Esophagus (tissue), 2 donors: ENCODE measurements around the gene TP53AIP1. TPM values are rescaled to one million over a fixed set of nuclear protein-coding genes. Genes with fewer than 3 reads are reported as not detected.

Experiments
- H3K27ac ChIP-seq, 2 donors: one replicate each; pipeline ENCODE4 v1.5.1; 2013; ENCODE audit warnings: low read depth in 2 of 2, mild to moderate bottlenecking in 2 of 2, inconsistent platforms in 1 of 2, low read length in 1 of 2, moderate library complexity in 1 of 2
- H3K27me3 ChIP-seq, 2 donors: one replicate each; pipeline ENCODE4 v1.6.1; 2013; ENCODE audit warnings: low read length in 2 of 2, control low read depth in 1 of 2, mild to moderate bottlenecking in 1 of 2; ENCODE audit not compliant: insufficient read depth in 2 of 2, control insufficient read depth in 1 of 2
- H3K36me3 ChIP-seq, 2 donors: one replicate each; pipeline ENCODE4 v1.6.1; 2013; ENCODE audit warnings: low read length in 1 of 2; ENCODE audit not compliant: control insufficient read depth in 2 of 2, insufficient read depth in 2 of 2
- H3K4me1 ChIP-seq, 2 donors: one replicate each; pipeline ENCODE4 v1.6.1; 2013; ENCODE audit warnings: low read length in 1 of 2; ENCODE audit not compliant: control insufficient read depth in 2 of 2, insufficient read depth in 2 of 2
- H3K4me3 ChIP-seq, 2 donors: one replicate each; pipeline ENCODE4 v1.5.1; 2013; ENCODE audit warnings: low read length in 2 of 2, mild to moderate bottlenecking in 2 of 2, low read depth in 1 of 2, moderate library complexity in 1 of 2
- H3K9me3 ChIP-seq, 2 donors: one replicate each; pipeline ENCODE4 v1.6.1; 2013; ENCODE audit warnings: mild to moderate bottlenecking in 2 of 2, low read depth in 1 of 2, low read length in 1 of 2, moderate library complexity in 1 of 2; ENCODE audit not compliant: control insufficient read depth in 2 of 2, insufficient read depth in 1 of 2
- WGBS, 2 donors: extraction: QIAGEN DNeasy Blood & Tissue Kit; methylation state at CpG; one replicate each; pipeline ENCODE4 v1.1.7; 2013; 5-methylcytosine and 5-hydroxymethylcytosine counted together
- polyA plus RNA-seq, 2 donors: library from polyadenylated mRNA; stranded (reverse); fragments of 200-250 nt; gene quantifications; one replicate each; pipeline ENCODE4 v1.2.3, GENCODE V29; 2013
- donor health status: healthy with polysubstance abuse.
- donor health status: Bipolar disorder and iron deficiency.

Gene TP53AIP1
- polyA plus RNA-seq, 2 donors, result 32.8 to 39.4 TPM

DNA sequence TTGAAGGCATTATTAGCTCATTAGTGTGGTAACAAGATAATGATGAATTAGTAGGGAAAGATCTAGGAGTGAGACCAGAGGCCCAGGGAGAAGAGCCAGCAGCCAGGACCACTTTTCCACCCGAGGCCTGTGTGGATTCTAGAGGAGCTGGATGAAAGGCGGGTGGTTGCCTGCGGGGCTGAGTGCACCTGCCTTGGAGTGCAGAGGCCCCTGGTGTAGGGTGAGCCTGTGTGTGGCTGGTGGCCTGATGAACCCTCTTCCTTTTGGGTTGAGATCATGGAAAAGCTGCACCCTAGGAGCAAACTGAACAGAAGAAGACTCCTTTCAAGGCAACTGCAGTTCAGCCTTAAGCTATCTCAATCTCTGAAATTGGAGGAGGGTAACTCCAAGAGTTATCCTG is 5.9 kb upstream of the TP53AIP1 start:
- 55 to 66% methylated on average over 3 of the region's 3 CpGs for WGBS, 2 donors
- Histone ChIP-seq H3K9me3 (no peaks in the 10 kb centered on the region), H3K4me1 (peaks cover 0 to 3% of the 10 kb centered on the region in 2 donors), H3K27ac (no peak overlapping the region), H3K36me3 (no peaks in the 10 kb centered on the region), H3K27me3 (no peaks in the 10 kb centered on the region), H3K4me3 (no peak overlapping the region)

DNA sequence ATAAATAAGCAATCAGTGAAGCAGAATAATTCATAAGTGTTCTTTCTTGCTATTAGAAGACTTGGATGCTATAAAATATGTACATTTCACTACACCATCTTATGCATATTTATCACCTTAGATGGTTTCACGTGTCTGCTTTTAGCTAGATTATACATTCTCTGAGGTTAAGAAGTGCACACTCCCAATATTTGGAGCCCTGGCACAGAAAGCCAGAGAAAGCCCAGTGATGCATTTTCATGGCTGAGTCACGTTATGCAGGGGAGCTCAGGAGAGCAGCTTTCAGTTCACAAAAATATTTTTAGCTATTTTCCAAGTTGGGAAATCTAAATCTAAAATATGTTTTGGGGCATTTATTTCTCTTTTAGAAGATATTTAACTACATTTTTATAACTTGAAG is 5.1 kb upstream of the TP53AIP1 start:
- no peaks in the 10 kb centered on the region for H3K36me3 ChIP-seq
- no peak overlapping the region for H3K4me3 ChIP-seq
- WGBS, 2 donors, result 73 to 82% methylated on average over 2 of the region's 2 CpGs

DNA sequence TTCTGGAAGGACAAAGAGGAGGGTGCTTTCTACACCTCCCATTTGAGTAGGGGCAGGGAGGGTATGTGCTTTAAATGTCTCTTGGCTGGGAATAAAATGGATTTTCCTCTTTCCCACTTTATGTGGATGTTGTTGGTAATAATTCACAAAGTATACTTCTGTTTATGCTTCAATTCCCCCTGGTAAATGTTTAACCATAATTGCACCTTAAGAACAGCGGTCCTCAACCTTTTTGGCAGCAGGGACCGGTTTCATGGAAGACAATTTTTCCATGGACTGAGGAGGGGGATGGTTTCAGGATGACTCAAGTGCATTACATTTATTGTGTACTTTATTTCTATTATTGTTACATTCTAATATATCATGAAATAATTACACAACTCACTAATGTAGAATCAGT is 4.0 kb upstream of the TP53AIP1 start:
- H3K36me3 ChIP-seq, result no peaks in the 10 kb centered on the region
- 75 to 97% methylated on average over 2 of the region's 2 CpGs for WGBS, 2 donors

More for the DNA sequence above, 5.1 kb upstream of the TP53AIP1 start:
- no peaks in the 10 kb centered on the region for H3K9me3 ChIP-seq
- H3K27me3 ChIP-seq, result no peaks in the 10 kb centered on the region
- H3K4me1 ChIP-seq, result peaks cover 1 to 4% of the 10 kb centered on the region in 2 donors
- no peak overlapping the region for H3K27ac ChIP-seq

DNA sequence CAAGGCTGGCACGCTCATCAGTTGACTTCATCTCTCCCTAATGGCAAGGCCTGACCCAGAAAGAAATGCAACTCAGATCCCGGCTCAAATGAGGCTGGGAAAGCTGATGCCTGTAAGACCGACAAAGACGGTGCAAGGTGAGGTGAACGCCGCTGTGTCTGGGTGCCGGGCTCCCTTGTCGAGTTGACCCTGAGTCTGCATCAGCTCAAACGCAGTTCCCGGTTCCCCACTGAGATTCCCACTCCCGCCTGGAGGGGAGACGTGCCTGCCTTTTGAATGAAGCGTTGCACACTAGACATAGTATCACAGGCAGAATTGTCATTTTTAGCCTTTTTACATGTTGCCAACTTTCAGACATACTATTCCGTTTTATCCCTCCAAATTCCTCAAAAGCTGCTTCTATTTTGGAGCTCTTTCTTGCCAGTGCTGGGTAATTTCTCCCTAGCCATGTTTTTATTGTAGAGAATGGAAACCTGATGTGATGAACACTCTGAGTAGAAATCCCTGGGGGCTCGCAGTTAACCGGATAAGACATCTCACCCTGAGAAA is 831 bp upstream of the TP53AIP1 start:
- H3K27ac ChIP-seq, result peak overlapping the region; percentile 89 to 91
- no peaks in the 10 kb centered on the region for H3K36me3 ChIP-seq
- peaks cover 4 to 20% of the 10 kb centered on the region in 2 donors for H3K4me1 ChIP-seq
- no peak overlapping the region for H3K4me3 ChIP-seq
- H3K27me3 ChIP-seq, result no peaks in the 10 kb centered on the region
- no peaks in the 10 kb centered on the region for H3K9me3 ChIP-seq
- WGBS, 2 donors, result 60 to 63% methylated on average over 16 of the region's 16 CpGs

More for the DNA sequence above, 4.0 kb upstream of the TP53AIP1 start:
- Histone ChIP-seq H3K4me3 (no peak overlapping the region), H3K4me1 (peaks cover 4 to 6% of the 10 kb centered on the region in 2 donors), H3K9me3 (no peaks in the 10 kb centered on the region), H3K27ac (no peak overlapping the region), H3K27me3 (no peaks in the 10 kb centered on the region)

DNA sequence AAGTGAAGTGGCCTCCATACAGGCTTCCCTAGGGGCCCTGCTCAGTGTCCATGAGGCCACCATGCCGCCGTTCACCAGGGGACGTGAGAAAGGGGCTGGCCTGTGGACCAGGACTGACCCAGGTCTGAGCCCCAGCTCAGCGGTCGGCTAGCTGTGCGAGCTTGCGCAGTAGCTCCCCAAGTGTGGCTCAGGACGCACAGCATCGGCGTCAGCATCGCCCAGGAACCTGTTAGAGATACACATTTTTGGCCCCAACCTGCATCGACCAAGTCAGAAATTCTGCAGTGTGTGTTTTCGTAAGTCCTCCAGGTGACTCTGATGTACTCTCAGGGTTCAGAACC is 429 bp downstream of the TP53AIP1 start:
- Histone ChIP-seq H3K4me1 (peaks cover 4 to 21% of the 10 kb centered on the region in 2 donors), H3K27me3 (no peaks in the 10 kb centered on the region), H3K4me3 (peak overlapping the region; percentile 39 to 41), H3K36me3 (no peaks in the 10 kb centered on the region), H3K9me3 (no peaks in the 10 kb centered on the region), H3K27ac (peak overlapping the region; percentile 89 to 91)
- 55 to 73% methylated on average over 13 of the region's 13 CpGs for WGBS, 2 donors

DNA sequence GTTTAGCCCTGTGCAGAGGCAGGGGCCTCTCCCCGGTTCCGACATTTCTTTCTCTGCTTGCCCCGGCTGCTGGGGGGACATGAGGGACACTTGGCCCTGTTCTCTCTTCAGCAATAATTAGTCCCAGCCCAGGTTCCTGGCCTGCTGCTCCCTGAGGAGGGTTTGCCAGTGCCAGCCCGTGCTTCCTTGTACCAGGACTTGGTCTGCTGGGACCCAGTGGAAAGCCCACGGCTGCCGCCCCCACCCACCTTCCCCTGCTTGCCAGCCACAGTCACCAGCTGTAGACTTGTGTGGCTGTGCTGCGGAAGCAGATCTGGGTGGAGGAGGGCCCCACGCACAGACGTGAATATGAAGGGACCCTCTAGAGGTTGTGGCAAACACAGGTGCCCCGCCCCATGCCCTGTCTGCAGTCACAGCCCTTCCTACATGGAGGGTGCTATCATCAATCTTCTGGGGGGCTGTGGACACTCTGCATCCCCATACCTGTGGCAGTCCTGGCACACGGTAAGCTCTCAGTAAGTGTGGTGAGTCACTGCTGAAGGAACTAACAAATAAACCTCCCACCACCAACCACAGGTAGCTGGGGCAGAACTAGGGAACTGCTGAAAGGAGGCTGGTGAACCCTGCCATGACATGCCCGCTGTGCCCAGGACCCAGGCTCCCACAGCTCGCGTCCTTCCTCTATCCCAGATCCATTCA is 949 bp downstream of the TP53AIP1 start:
- H3K36me3 ChIP-seq, result peaks cover 0 to 3% of the 10 kb centered on the region in 2 donors
- H3K4me1 ChIP-seq, result peaks cover 4 to 21% of the 10 kb centered on the region in 2 donors
- peak overlapping the region; percentile 39 to 41 for H3K4me3 ChIP-seq
- H3K27ac ChIP-seq, result peak overlapping the region; percentile 89 to 91
- H3K27me3 ChIP-seq, result no peaks in the 10 kb centered on the region
- 57 to 66% methylated on average over 14 of the region's 14 CpGs for WGBS, 2 donors
- no peaks in the 10 kb centered on the region for H3K9me3 ChIP-seq

DNA sequence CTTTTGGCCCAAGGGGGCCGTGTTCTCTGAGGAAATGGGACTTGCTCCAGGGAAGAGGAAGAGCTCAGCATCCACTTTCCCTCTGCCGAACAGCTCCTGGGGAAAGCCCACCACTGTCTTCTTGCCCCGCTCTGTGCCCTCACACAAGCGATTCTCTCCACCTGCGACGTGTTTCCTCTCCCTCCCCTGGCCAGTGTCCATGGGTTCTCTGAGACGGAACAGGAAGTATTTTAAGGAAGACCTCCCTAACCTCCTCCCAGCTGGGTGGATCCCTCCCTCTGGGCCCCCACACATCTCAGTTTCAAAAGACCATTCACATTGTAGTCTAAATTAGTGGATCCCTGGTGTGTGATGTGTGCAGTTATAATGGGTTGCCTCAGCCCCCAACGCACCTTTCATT is 1.6 kb downstream of the TP53AIP1 start:
- peaks cover 0 to 5% of the 10 kb centered on the region in 2 donors for H3K36me3 ChIP-seq
- peak overlapping the region; percentile 26 to 41 for H3K4me3 ChIP-seq
- no peaks in the 10 kb centered on the region for H3K27me3 ChIP-seq
- H3K9me3 ChIP-seq, result no peaks in the 10 kb centered on the region
- H3K4me1 ChIP-seq, result peaks cover 4 to 21% of the 10 kb centered on the region in 2 donors
- H3K27ac ChIP-seq, result peak overlapping the region; percentile 89 to 91
- WGBS, 2 donors, result 40 to 72% methylated on average over 8 of the region's 8 CpGs

DNA sequence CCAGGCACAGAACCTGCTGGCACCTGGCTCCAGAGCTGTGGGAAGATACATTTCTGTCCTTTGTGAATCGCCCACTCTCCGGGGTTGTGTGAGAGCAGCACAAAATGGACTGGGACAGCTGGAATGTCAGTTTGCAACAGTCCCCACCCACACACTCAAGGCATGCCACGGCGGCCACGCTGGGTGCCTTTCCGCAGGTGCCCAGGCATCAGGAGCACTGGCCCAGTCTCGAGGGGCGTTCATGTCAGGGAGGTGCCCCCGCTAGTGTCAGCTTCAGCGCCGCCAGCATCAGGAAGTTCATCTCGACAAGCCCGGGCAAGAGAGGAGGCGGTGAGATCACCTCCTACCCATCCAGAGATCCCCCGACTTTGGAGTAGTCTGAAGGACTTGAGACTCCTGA is 2.1 kb downstream of the TP53AIP1 start:
- Histone ChIP-seq H3K9me3 (no peaks in the 10 kb centered on the region), H3K4me3 (peak overlapping the region in 1 of 2 donors; percentile 26), H3K36me3 (peaks cover 0 to 5% of the 10 kb centered on the region in 2 donors), H3K4me1 (peaks cover 4 to 21% of the 10 kb centered on the region in 2 donors), H3K27ac (peak overlapping the region; percentile 89 to 91), H3K27me3 (no peaks in the 10 kb centered on the region)
- 49 to 67% methylated on average over 15 of the region's 15 CpGs for WGBS, 2 donors

DNA sequence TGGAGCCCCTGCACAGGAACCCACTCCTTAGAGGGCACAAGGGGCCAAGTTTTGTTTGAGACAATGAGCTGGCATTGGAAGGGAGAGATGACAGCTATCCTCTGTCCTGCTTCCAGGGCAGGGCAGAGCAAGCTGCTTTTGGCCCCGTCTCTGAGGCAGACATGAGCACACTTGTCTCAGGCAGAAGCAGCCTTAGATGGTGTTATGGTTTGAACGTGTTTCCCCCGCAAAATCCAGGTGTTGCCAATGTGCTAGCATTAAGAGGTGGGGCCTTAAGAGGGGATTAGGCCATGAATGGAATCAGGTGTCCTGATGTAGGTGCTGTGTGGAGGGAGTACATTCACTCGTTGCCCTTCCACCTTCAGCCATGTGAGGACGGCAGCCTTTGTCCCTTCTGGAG is 2.5 kb downstream of the TP53AIP1 start:
- Histone ChIP-seq H3K4me1 (peaks cover 4 to 21% of the 10 kb centered on the region in 2 donors), H3K27me3 (no peaks in the 10 kb centered on the region), H3K27ac (peak overlapping the region; percentile 89 to 91), H3K36me3 (peaks cover 0 to 5% of the 10 kb centered on the region in 2 donors), H3K4me3 (peak overlapping the region in 1 of 2 donors; percentile 14), H3K9me3 (no peaks in the 10 kb centered on the region)
- WGBS, 2 donors, result 46 to 63% methylated on average over 5 of the region's 5 CpGs

DNA sequence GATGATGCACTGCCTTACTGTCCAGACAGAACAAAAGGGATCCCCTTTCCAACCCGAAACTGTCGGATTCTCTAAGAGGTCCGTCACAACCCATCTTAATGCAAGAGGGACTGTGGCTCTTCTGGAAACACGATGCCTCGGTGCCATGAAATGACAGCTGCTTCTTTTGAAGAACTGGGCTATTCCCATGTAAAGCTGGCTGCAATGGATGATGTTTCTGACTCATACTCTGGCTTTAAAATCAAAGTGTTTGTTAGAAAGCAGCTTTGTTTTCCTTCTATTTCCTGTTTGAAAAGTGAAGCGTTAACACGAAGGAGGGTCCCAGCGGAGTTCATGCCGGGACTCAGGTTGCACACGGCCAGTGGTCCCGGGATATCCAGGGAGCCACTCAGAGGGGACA is 3.1 kb downstream of the TP53AIP1 start:
- H3K4me3 ChIP-seq, result no peak overlapping the region
- WGBS, 2 donors, result 36 to 55% methylated on average over 11 of the region's 11 CpGs
- H3K27ac ChIP-seq, result peak overlapping the region; percentile 64 to 91
- H3K27me3 ChIP-seq, result no peaks in the 10 kb centered on the region
- no peaks in the 10 kb centered on the region for H3K9me3 ChIP-seq
- peaks cover 4 to 21% of the 10 kb centered on the region in 2 donors for H3K4me1 ChIP-seq
- peaks cover 0 to 7% of the 10 kb centered on the region in 2 donors for H3K36me3 ChIP-seq
